HepG2 (cell line): ENCODE data around the gene PIGW. TPM values are rescaled to one million over a fixed set of nuclear protein-coding genes. Genes with fewer than 3 reads are reported as not detected.

Experiments
- ATAC-seq: fragments of 200-7000 bp; cut with Tn5 transposase; 3 replicates; pipeline ENCODE4 v1.9.1; 2020; ENCODE audit warnings: mild to moderate bottlenecking, moderate library complexity
- BruUV-seq: library from RNA; stranded (reverse); fragments of 400-500 nt; replicated peaks from 2 replicates; lab custom pipeline; 2021; lab: Mats Ljungman, UMichigan
- CTCF ChIA-PET: fragments of 300-600 bp; formaldehyde crosslinking; extraction: SDS; loops from one replicate; lab custom pipeline; 2021; ENCODE audit warnings: low total read pairs, inconsistent platforms, low intra/inter-chr PET ratio; lab: Yijun Ruan, JAX
- POLR2A ChIA-PET: fragments of 350-600 bp; sonication (Branson Sonifier 250); formaldehyde crosslinking; loops from one replicate; lab custom pipeline; 2020; ENCODE audit warnings: antibody characterized with exemption, inconsistent platforms; lab: Yijun Ruan, JAX
- DNase-seq: peaks from one replicate; pipeline ENCODE4 v3.0.0-alpha.2; 2015; ENCODE audit warnings: low spot score
- FAIRE-seq: peaks from 3 replicates; lab custom pipeline; 2011; peaks lifted over from hg19 to GRCh38; lab: Jason Lieb, UNC
- H2AFZ ChIP-seq: one replicate; pipeline ENCODE4 v1.6.1; 2011; ENCODE audit warnings: low read length, inconsistent platforms
- H3K27ac ChIP-seq: fragments of 300-600 bp; 3 replicates; pipeline ENCODE4 v1.8.0; 2011; ENCODE audit warnings: mixed run types, mild to moderate bottlenecking, mixed read lengths, low read length, inconsistent platforms; ENCODE audit not compliant: insufficient read depth; ENCODE audit errors: extremely low read length
- H3K27me3 ChIP-seq, 2 experiments: fragments of 200-600 bp in 1 of 2; 2 replicates in 1 of 2; 3 replicates in 1 of 2; pipeline versions ENCODE4 v1.6.0 to v1.8.0; 2011; ENCODE audit warnings: low read length in 2 of 2, mild to moderate bottlenecking in 2 of 2, moderate library complexity in 2 of 2, inconsistent platforms in 1 of 2; ENCODE audit not compliant: insufficient read depth in 2 of 2, control insufficient read depth in 1 of 2
- H3K36me3 ChIP-seq, 2 experiments: fragments of 200-600 bp in 1 of 2; replicated peaks in 1 of 2; 2 replicates in 1 of 2; 3 replicates in 1 of 2; pipeline versions ENCODE4 v1.5.1 to v1.8.0; 2011; ENCODE audit warnings: low read length in 2 of 2, inconsistent platforms in 1 of 2; ENCODE audit not compliant: insufficient read depth in 2 of 2, control insufficient read depth in 1 of 2
- H3K4me1 ChIP-seq: 2 replicates; pipeline ENCODE4 v1.5.1; 2012; ENCODE audit warnings: low read length, inconsistent platforms; ENCODE audit not compliant: insufficient read depth
- H3K4me2 ChIP-seq: 2 replicates; pipeline ENCODE4 v1.6.0; 2011; ENCODE audit warnings: low read depth, low read length, inconsistent platforms
- H3K4me3 ChIP-seq, 3 experiments: fragments of 200-600 bp in 1 of 3; sonication (generic), shearing (Covaris generic) in 1 of 3; replicated peaks in 1 of 3; 2 replicates each; pipeline ENCODE4 v1.5.1; 2011 to 2016; ENCODE audit warnings: low read length in 3 of 3, inconsistent platforms in 2 of 3, low read depth in 2 of 3, mild to moderate bottlenecking in 2 of 3, control low read depth in 1 of 3, mixed read lengths in 1 of 3; ENCODE audit not compliant: insufficient read depth in 1 of 3
- H3K79me2 ChIP-seq: one replicate; pipeline ENCODE4 v1.6.1; 2011; ENCODE audit warnings: low read length, inconsistent platforms; ENCODE audit not compliant: insufficient read depth
- H3K9ac ChIP-seq: 2 replicates; pipeline ENCODE4 v1.6.0; 2011; ENCODE audit warnings: mild to moderate bottlenecking, low read depth, low read length, inconsistent platforms; ENCODE audit not compliant: insufficient read depth
- H3K9me3 ChIP-seq: 2 replicates; pipeline ENCODE4 v1.5.1; 2012; ENCODE audit warnings: mild to moderate bottlenecking, low read length
- H4K20me1 ChIP-seq: 2 replicates; pipeline ENCODE4 v1.6.0; 2011; ENCODE audit warnings: inconsistent platforms, mild to moderate bottlenecking, low read length, moderate library complexity; ENCODE audit not compliant: insufficient read depth
- CBX5 ChIP-seq: sonication (generic); formaldehyde crosslinking; IDR thresholded peaks from 2 replicates; pipeline ENCODE4 v1.4.0; 2020; ENCODE audit warnings: missing genetic modification reagents, borderline replicate concordance
- DNMT1 ChIP-seq: sonication (generic); formaldehyde crosslinking; IDR thresholded peaks from 2 replicates; pipeline ENCODE4 v1.5.1; 2020; ENCODE audit warnings: mild to moderate bottlenecking, missing genetic modification reagents
- ELF1 ChIP-seq: sonication (generic); formaldehyde crosslinking; IDR thresholded peaks from 2 replicates; pipeline ENCODE4 v1.4.0; 2020; ENCODE audit warnings: missing genetic modification reagents
- KDM2A ChIP-seq: sonication (generic); formaldehyde crosslinking; IDR thresholded peaks from 2 replicates; pipeline ENCODE4 v1.4.0; 2020; ENCODE audit warnings: low read depth, missing genetic modification reagents, borderline replicate concordance
- RAD21 ChIP-seq: fragments of 450-650 bp; formaldehyde crosslinking; IDR thresholded peaks from 2 replicates; pipeline ENCODE4 v1.5.0; 2020; ENCODE audit warnings: mild to moderate bottlenecking
- RFX5 ChIP-seq: IDR thresholded peaks from 2 replicates; pipeline ENCODE4 v1.6.1; 2011; ENCODE audit warnings: low read depth, low read length, improper control_type of control experiment
- SALL2 ChIP-seq: sonication (generic); formaldehyde crosslinking; IDR thresholded peaks from 2 replicates; pipeline ENCODE4 v1.8.1; 2023; ENCODE audit warnings: mild to moderate bottlenecking, missing genetic modification reagents, inconsistent platforms
- SIX1 ChIP-seq: sonication (generic); formaldehyde crosslinking; IDR thresholded peaks from 2 replicates; pipeline ENCODE4 v1.4.0; 2020; ENCODE audit warnings: missing genetic modification reagents, borderline replicate concordance
- SOX13 ChIP-seq, 3 experiments: fragments of 450-650 bp in 1 of 3; sonication (generic) in 1 of 3; formaldehyde crosslinking in 1 of 3; IDR thresholded peaks in 2 of 3; conservative IDR thresholded peaks in 1 of 3; 2 replicates each; pipeline versions ENCODE4 v1.5.0 to v1.6.1; 2016 to 2020; ENCODE audit warnings: antibody characterized with exemption in 1 of 3, mild to moderate bottlenecking in 1 of 3, missing compliant biosample characterization in 1 of 3, missing genetic modification reagents in 1 of 3, moderate library complexity in 1 of 3
- TCF7 ChIP-seq: sonication (generic); IDR thresholded peaks from 2 replicates; pipeline ENCODE4 v1.6.1; 2016; ENCODE audit warnings: antibody characterized with exemption, low read depth
- TSC22D2 ChIP-seq: sonication (generic); formaldehyde crosslinking; IDR thresholded peaks from 2 replicates; pipeline ENCODE4 v1.5.1; 2020; ENCODE audit warnings: missing genetic modification reagents, mild to moderate bottlenecking, borderline replicate concordance
- ZEB1 ChIP-seq: IDR thresholded peaks from 2 replicates; pipeline ENCODE4 v1.6.1; 2012; ENCODE audit warnings: mild to moderate bottlenecking, low read depth, inconsistent platforms; ENCODE audit not compliant: insufficient replicate concordance
- ZNF260 ChIP-seq: sonication (generic); formaldehyde crosslinking; IDR thresholded peaks from 2 replicates; pipeline ENCODE4 v1.4.0; 2020; ENCODE audit warnings: missing genetic modification reagents, low read depth, mild to moderate bottlenecking, borderline replicate concordance
- ZNF460 ChIP-seq: sonication (generic); formaldehyde crosslinking; IDR thresholded peaks from 2 replicates; pipeline ENCODE4 v1.5.1; 2020; ENCODE audit warnings: missing genetic modification reagents, mild to moderate bottlenecking, borderline replicate concordance
- ZNF546 ChIP-seq: sonication (generic); formaldehyde crosslinking; conservative IDR thresholded peaks from 2 replicates; pipeline ENCODE4 v1.8.1; 2023; ENCODE audit warnings: mild to moderate bottlenecking, missing genetic modification reagents
- ZNF674 ChIP-seq: sonication (generic); formaldehyde crosslinking; IDR thresholded peaks from 2 replicates; pipeline ENCODE4 v1.5.0; 2020; ENCODE audit warnings: low read depth, mild to moderate bottlenecking, missing genetic modification reagents
- ZNF713 ChIP-seq: sonication (generic); formaldehyde crosslinking; IDR thresholded peaks from 2 replicates; pipeline ENCODE4 v1.4.0; 2020; ENCODE audit warnings: mild to moderate bottlenecking, missing genetic modification reagents
- ZNF841 ChIP-seq: sonication (generic); formaldehyde crosslinking; IDR thresholded peaks from 2 replicates; pipeline ENCODE4 v1.8.1; 2023; ENCODE audit warnings: missing genetic modification reagents, borderline replicate concordance
- in situ Hi-C: cut with HindIII; loops from 2 replicates; pipeline ENCODE4 v1.10.0; 2017; ENCODE audit warnings: low pct_unique_long_range_greater_than_20kb; ENCODE audit not compliant: extremely low pct_ligation_motif_present
- intact Hi-C: fragments of 100-400 bp; cut with micrococcal nuclease; formaldehyde crosslinking; loops from one replicate; pipeline ENCODE4 v1.10.0; 2022; ENCODE audit not compliant: unreplicated experiment
- polyA plus RNA-seq, 8 experiments: library from polyadenylated mRNA; depleted of rRNA in 3 of 8; stranded (reverse) in 7 of 8; unstranded in 1 of 8; fragments of >200 nt; fragmentation: Illumina TruSeq in 4 of 8; extraction: Trizol in 4 of 8; gene quantifications; 2 replicates each; pipeline versions ENCODE4 v1.2.1 to v1.2.3, GENCODE V29; 2011 to 2016; ENCODE audit warnings: low read depth in 4 of 8, missing spikeins in 1 of 8, mixed read lengths in 1 of 8; ENCODE audit not compliant: insufficient read depth in 1 of 8
- total RNA-seq, 5 experiments: library from RNA; depleted of rRNA; stranded (reverse); fragments of >200 nt; fragmentation: Illumina TruSeq; extraction: Trizol; gene quantifications; 2 replicates each; pipeline ENCODE4 v1.2.3, GENCODE V29; 2016; ENCODE audit warnings: low read depth in 1 of 5
- TF ChIP-seq, protein P1 (sequence below): sonication (generic); formaldehyde crosslinking; IDR thresholded peaks from 2 replicates; pipeline ENCODE4 v1.5.0; 2020; ENCODE audit warnings: mild to moderate bottlenecking, missing genetic modification reagents
- TF ChIP-seq, protein P2 (sequence below): sonication (generic); formaldehyde crosslinking; IDR thresholded peaks from 2 replicates; pipeline ENCODE4 v1.4.0; 2020; ENCODE audit warnings: missing genetic modification reagents, mild to moderate bottlenecking, borderline replicate concordance

The PIGW gene
- total and polyA plus RNA-seq, 2 of the 13 experiments (the other 11 are each of a cell fraction or from before 2014, with no cell fraction given) = 9.0 to 24.0 TPM

DNA sequence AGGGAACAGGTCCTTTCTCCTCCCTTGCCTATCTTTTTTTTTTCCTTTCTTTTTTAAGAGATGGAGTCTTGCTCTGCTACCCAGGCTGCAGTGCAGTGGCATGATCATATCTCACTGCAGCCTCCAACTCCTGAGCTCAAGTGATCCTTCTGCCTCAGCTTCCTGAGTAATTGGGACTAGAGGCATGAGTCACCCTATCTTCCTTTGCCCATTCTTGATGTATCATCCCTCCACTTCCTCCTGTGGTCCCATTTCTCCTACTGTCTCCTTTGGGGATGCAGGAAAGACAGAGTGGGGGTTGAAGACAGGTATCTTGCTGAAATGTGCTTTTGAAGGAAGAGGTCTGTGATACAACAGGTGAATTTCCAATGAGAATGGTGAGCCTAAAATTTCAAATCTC is 5.7 kb upstream of the PIGW start:
- Histone ChIP-seq H3K27ac (no peak overlapping the region), H3K4me1 (peaks cover 20% of the 10 kb centered on the region), H3K79me2 (peaks cover 13% of the 10 kb centered on the region), H3K4me3 (no peak overlapping the region), H3K4me2 (no peak overlapping the region), H3K9ac (no peak overlapping the region), H4K20me1 (no peaks in the 10 kb centered on the region), H3K27me3 (no peaks in the 10 kb centered on the region), H2AFZ (no peak overlapping the region), H3K36me3 (peaks cover 30 to 72% of the 10 kb centered on the region in 2 experiments), H3K9me3 (no peaks in the 10 kb centered on the region)
- no peak for FAIRE-seq
- BruUV-seq = no TSS peak
- DNase-seq = no peak
- no peak for ATAC-seq
- in situ Hi-C loops (no loop called here), intact Hi-C loops (no loop called here)
- CTCF ChIA-PET = no interaction called here
- POLR2A ChIA-PET = no interaction called here
- TF ChIP-seq ZNF460 (no peak), CBX5 (CRISPR knock-in tag) (no peak), RAD21 (CRISPR knock-in tag) (no peak), ZNF713 (CRISPR knock-in tag) (no peak), SALL2 (CRISPR knock-in tag) (no peak), ELF1 (CRISPR knock-in tag) (no peak), KDM2A (CRISPR knock-in tag) (no peak), TCF7 (no peak), ZEB1 (no peak), ZNF546 (CRISPR knock-in tag) (no peak), DNMT1 (no peak), TSC22D2 (no peak), ZNF260 (CRISPR knock-in tag) (no peak), ZNF674 (CRISPR knock-in tag) (no peak), ZNF841 (CRISPR knock-in tag) (no peak), RFX5 (no peak), SIX1 (CRISPR knock-in tag) (no peak), SOX13 (IDR thresholded peaks at IDR 0.05) (no peak), SOX13 (CRISPR knock-in tag; conservative IDR thresholded peaks at IDR 0.05 in 1 of 2, IDR thresholded peaks at IDR 0.05 in 1 of 2) (no peak)
- TF ChIP-seq, protein P1, sequence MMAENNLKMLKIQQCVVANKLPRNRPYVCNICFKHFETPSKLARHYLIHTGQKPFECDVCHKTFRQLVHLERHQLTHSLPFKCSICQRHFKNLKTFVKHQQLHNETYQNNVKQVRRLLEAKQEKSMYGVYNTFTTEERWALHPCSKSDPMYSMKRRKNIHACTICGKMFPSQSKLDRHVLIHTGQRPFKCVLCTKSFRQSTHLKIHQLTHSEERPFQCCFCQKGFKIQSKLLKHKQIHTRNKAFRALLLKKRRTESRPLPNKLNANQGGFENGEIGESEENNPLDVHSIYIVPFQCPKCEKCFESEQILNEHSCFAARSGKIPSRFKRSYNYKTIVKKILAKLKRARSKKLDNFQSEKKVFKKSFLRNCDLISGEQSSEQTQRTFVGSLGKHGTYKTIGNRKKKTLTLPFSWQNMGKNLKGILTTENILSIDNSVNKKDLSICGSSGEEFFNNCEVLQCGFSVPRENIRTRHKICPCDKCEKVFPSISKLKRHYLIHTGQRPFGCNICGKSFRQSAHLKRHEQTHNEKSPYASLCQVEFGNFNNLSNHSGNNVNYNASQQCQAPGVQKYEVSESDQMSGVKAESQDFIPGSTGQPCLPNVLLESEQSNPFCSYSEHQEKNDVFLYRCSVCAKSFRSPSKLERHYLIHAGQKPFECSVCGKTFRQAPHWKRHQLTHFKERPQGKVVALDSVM (CRISPR knock-in tag) = no peak
- TF ChIP-seq, protein P2, sequence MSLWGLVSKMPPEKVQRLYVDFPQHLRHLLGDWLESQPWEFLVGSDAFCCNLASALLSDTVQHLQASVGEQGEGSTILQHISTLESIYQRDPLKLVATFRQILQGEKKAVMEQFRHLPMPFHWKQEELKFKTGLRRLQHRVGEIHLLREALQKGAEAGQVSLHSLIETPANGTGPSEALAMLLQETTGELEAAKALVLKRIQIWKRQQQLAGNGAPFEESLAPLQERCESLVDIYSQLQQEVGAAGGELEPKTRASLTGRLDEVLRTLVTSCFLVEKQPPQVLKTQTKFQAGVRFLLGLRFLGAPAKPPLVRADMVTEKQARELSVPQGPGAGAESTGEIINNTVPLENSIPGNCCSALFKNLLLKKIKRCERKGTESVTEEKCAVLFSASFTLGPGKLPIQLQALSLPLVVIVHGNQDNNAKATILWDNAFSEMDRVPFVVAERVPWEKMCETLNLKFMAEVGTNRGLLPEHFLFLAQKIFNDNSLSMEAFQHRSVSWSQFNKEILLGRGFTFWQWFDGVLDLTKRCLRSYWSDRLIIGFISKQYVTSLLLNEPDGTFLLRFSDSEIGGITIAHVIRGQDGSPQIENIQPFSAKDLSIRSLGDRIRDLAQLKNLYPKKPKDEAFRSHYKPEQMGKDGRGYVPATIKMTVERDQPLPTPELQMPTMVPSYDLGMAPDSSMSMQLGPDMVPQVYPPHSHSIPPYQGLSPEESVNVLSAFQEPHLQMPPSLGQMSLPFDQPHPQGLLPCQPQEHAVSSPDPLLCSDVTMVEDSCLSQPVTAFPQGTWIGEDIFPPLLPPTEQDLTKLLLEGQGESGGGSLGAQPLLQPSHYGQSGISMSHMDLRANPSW (CRISPR knock-in tag) = no peak
